ENCODE data around the gene TCF7L2. TPM values are rescaled to one million over a fixed set of nuclear protein-coding genes. Genes with fewer than 3 reads are reported as not detected.

TCF7L2 gene
- total RNA-seq, 1 experiment from 2014 or later: 16.1 TPM

DNA sequence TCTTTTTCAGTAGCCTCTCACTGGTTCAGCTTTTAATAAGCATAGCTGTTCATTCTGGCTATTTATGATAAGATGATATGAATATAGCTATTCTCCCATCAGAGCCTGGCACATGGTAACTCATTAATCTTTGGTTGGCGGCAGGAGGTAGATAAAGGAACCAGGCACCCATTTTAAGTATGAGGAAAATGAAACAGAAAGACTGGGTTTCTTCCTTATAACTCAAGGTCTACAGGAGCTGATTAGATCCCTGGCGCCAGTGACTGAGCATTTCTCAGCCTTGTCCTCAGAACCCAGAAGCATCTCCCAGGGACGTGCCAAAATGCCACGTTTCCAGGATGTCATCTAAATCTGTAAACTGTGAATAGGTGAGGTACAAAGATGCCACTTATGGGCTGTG is 141.9 kb downstream of the TCF7L2 start:
- DNase-seq (no peak), ATAC-seq (no peak)
- TF ChIP-seq EZH2phosphoT487 (IDR thresholded peaks at IDR 0.05; ENCODE audit: borderline replicate concordance, low read length) (no peak), EZH2 (IDR thresholded peaks at IDR 0.05; ENCODE audit: low read length, unreplicated experiment) (no peak)
- TF ChIP-seq, protein P1, sequence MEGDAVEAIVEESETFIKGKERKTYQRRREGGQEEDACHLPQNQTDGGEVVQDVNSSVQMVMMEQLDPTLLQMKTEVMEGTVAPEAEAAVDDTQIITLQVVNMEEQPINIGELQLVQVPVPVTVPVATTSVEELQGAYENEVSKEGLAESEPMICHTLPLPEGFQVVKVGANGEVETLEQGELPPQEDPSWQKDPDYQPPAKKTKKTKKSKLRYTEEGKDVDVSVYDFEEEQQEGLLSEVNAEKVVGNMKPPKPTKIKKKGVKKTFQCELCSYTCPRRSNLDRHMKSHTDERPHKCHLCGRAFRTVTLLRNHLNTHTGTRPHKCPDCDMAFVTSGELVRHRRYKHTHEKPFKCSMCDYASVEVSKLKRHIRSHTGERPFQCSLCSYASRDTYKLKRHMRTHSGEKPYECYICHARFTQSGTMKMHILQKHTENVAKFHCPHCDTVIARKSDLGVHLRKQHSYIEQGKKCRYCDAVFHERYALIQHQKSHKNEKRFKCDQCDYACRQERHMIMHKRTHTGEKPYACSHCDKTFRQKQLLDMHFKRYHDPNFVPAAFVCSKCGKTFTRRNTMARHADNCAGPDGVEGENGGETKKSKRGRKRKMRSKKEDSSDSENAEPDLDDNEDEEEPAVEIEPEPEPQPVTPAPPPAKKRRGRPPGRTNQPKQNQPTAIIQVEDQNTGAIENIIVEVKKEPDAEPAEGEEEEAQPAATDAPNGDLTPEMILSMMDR (conservative IDR thresholded peaks at IDR 0.05; ENCODE audit: low read depth, low read length): no peak
- ChIA-PET POLR2A (ENCODE audit: unreplicated experiment) (no interaction called here), CTCF (no interaction called here)
- Histone ChIP-seq H3K27me3 (ENCODE audit: low read length) (no peaks in the 10 kb centered on the region), H3K27ac (ENCODE audit: low read length) (peak overlapping the region; percentile 98; the same call in 1 of the 2 replicates), H3K4me1 (ENCODE audit: insufficient read depth, low read length) (peaks cover 59% of the 10 kb centered on the region), H3F3A (ENCODE audit: low read length, unreplicated experiment) (peaks cover 10% of the 10 kb centered on the region), H3K79me2 (ENCODE audit: low read length) (peaks cover 54% of the 10 kb centered on the region), H3K4me2 (ENCODE audit: low read length) (no peak overlapping the region), H3K9ac (ENCODE audit: low read length) (no peak overlapping the region), H3K36me3 (ENCODE audit: low read depth, low read length) (peaks cover 35% of the 10 kb centered on the region), H3K4me3 (ENCODE audit: low read length) (no peak overlapping the region), H3K9me3 (ENCODE audit: low read length) (no peaks in the 10 kb centered on the region), H2AFZ (ENCODE audit: low read length) (no peak overlapping the region), H4K20me1 (ENCODE audit: low read length) (no peaks in the 10 kb centered on the region), H3K9me2 (replicated peaks; ENCODE audit: low read length) (no peaks in the 10 kb centered on the region)
- BruUV-seq (replicated peaks): no TSS peak
- intact Hi-C loops (cut with micrococcal nuclease): loop anchor here (2.0 to 10.0 kb wide), 4 partner anchors 141 to 437 kb away; partner anchors contain the start of gene TCF7L2

DNA sequence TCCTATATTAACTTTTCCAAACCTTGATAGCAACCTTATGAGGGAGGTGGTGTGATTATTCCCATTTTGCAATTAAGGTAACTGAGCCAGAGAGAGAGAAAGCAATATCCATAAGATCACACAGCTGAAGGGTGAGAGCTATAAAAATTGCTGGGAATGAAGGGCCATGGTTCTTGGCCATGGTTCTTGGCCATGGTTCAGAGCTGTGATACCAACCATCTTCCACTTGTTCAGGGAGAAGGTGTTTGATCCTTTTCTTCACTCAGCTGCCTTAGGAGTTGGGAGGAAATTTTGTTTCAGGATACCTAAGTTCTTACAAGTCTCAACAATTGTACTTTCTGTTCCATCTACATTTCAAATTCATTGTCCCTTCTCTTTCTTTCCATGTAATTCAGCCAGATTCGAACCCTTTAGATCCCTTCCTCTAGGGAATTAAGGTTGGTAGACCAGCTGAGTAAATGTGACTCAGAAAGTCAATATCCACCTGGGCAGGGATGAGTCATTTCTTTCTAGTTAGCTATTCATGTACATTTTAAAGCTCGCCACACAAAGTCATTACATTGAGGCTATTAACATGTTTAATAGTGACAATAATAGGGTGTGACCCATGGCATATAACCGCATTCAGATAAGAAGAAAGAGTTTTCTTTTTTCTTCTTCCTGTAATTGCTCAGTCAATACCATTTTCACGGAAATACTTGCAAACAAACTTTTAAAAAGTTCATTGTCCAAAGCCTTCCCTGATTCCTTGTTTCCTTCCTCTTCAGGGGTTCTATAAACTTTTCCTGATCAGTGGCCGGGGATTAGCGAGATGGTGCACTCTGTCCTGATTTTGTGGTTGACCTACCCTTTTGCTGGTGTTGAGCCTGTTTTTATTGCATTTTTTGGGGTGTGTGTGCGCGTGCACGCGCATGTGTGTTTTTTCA is 143.4 kb downstream of the TCF7L2 start:
- ChIA-PET POLR2A (ENCODE audit: unreplicated experiment) (interaction anchor here (0.7 kb wide), 2 partner anchors 141 to 1105 kb away, joined by 3 read pairs; no protein-coding TSS in a partner anchor), CTCF (no interaction called here)
- DNase-seq (peak; percentile 93), ATAC-seq (peak; percentile 74)
- TF ChIP-seq EZH2phosphoT487 (IDR thresholded peaks at IDR 0.05; ENCODE audit: borderline replicate concordance, low read length) (no peak), EZH2 (IDR thresholded peaks at IDR 0.05; ENCODE audit: low read length, unreplicated experiment) (no peak)
- peaks cover 32% of the 10 kb centered on the region for H3K36me3 ChIP-seq (ENCODE audit: low read depth, low read length)
- intact Hi-C loops (cut with micrococcal nuclease): loop anchor here (1.0 to 10.0 kb wide), 5 partner anchors 137 to 439 kb away; partner anchors contain the start of gene TCF7L2
- peak overlapping the region; percentile 46 for H3K4me3 ChIP-seq (ENCODE audit: low read length)
- no peaks in the 10 kb centered on the region for H3K27me3 ChIP-seq (ENCODE audit: low read length)
- peak overlapping the region; percentile 82 for H3K9ac ChIP-seq (ENCODE audit: low read length)
- H3F3A ChIP-seq (ENCODE audit: low read length, unreplicated experiment): peaks cover 7% of the 10 kb centered on the region
- peaks cover 45% of the 10 kb centered on the region for H3K79me2 ChIP-seq (ENCODE audit: low read length)
- peak overlapping the region; percentile 98 for H3K27ac ChIP-seq (ENCODE audit: low read length)
- BruUV-seq (replicated peaks): TSS peak; percentile 77
- peak overlapping the region; percentile 74 for H3K4me2 ChIP-seq (ENCODE audit: low read length)
- no peaks in the 10 kb centered on the region for H3K9me3 ChIP-seq (ENCODE audit: low read length)
- H3K4me1 ChIP-seq (ENCODE audit: insufficient read depth, low read length): peaks cover 46% of the 10 kb centered on the region
- no peak overlapping the region for H2AFZ ChIP-seq (ENCODE audit: low read length)
- no peaks in the 10 kb centered on the region for H4K20me1 ChIP-seq (ENCODE audit: low read length)
- no peaks in the 10 kb centered on the region for H3K9me2 ChIP-seq (replicated peaks; ENCODE audit: low read length)

DNA sequence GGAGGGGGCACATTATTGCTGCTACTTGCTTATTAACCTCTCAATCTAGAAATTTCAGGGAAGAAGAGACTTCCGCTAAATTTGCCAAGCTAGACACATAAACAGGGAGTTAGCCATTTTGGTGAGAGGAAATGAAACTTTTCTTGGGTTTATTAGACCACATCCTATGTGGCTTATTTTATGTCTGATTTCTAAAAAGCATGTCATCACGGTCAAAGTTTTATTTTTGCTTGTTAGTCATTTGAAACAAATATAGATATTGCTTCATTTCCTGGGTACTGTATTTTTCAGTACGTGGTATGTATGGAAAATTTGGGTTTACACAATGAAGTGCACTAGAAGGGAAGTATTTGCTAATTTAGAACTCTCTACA is 144.1 kb downstream of the TCF7L2 start:
- H3K4me3 ChIP-seq (ENCODE audit: low read length): peak overlapping the region; percentile 46
- H3K27me3 ChIP-seq (ENCODE audit: low read length): no peaks in the 10 kb centered on the region
- peaks cover 32% of the 10 kb centered on the region for H3K36me3 ChIP-seq (ENCODE audit: low read depth, low read length)
- ATAC-seq (peak; percentile 59), DNase-seq (peak; percentile 90)
- peaks cover 7% of the 10 kb centered on the region for H3F3A ChIP-seq (ENCODE audit: low read length, unreplicated experiment)
- POLR2A ChIA-PET (ENCODE audit: unreplicated experiment): no interaction called here
- H3K9me2 ChIP-seq (replicated peaks; ENCODE audit: low read length): no peaks in the 10 kb centered on the region
- intact Hi-C loops (cut with micrococcal nuclease): loop anchor here (5.0 to 10.0 kb wide), 3 partner anchors 282 to 439 kb away; no protein-coding TSS in a partner anchor
- BruUV-seq (replicated peaks): no TSS peak
- CTCF ChIA-PET: no interaction called here
- no peaks in the 10 kb centered on the region for H4K20me1 ChIP-seq (ENCODE audit: low read length)
- H3K4me1 ChIP-seq (ENCODE audit: insufficient read depth, low read length): peaks cover 46% of the 10 kb centered on the region
- H3K27ac ChIP-seq (ENCODE audit: low read length): peak overlapping the region; percentile 98
- peak overlapping the region; percentile 74 for H3K4me2 ChIP-seq (ENCODE audit: low read length)
- H3K79me2 ChIP-seq (ENCODE audit: low read length): peaks cover 39% of the 10 kb centered on the region
- TF ChIP-seq EZH2 (IDR thresholded peaks at IDR 0.05; ENCODE audit: low read length, unreplicated experiment) (no peak), EZH2phosphoT487 (IDR thresholded peaks at IDR 0.05; ENCODE audit: borderline replicate concordance, low read length) (no peak)
- TF ChIP-seq, protein P1 (conservative IDR thresholded peaks at IDR 0.05; ENCODE audit: low read depth, low read length): no peak
- H3K9me3 ChIP-seq (ENCODE audit: low read length): no peaks in the 10 kb centered on the region
- peak overlapping the region; percentile 82 for H3K9ac ChIP-seq (ENCODE audit: low read length)
- no peak overlapping the region for H2AFZ ChIP-seq (ENCODE audit: low read length)

All from PC-3 (cell line).